Measurements from ENCODE around the gene CD9. TPM values are rescaled to one million over a fixed set of nuclear protein-coding genes. Genes with fewer than 3 reads are reported as not detected.
"Not testable (repeated sequence)": the region's sequence is repeated elsewhere in the genome, so short reads cannot be mapped to it uniquely, and the experiment has no call there.

CD9 gene
- 100 to 1,000 TPM; 139 to 304 (median 179) TPM for polyA plus RNA-seq (ENCODE audit: insufficient read length in 3 of 3)
- long read RNA-seq, donor 1, transcript CD9-207 (2 exons, 441 nt): minor isoform, 9 of 129 reads
- long read RNA-seq, donor 1, transcript CD9-201 (8 exons, 1,218 nt): major isoform, 44 of 129 reads
- long read RNA-seq, donor 1, partial matches to known transcripts: 73 of 129 reads
- long read RNA-seq, donor 1, other reads (novel, unspliced or antisense): 0 of 129 reads
- long read RNA-seq, donor 2, transcript CD9-201 (8 exons, 1,218 nt): major isoform, 33 of 67 reads
- long read RNA-seq, donor 2, transcript CD9-207 (2 exons, 441 nt): minor isoform, 8 of 67 reads
- long read RNA-seq, donor 2, partial matches to known transcripts: 23 of 67 reads
- long read RNA-seq, donor 2, other reads (novel, unspliced or antisense): 0 of 67 reads
- long read RNA-seq, donor 3, transcript CD9-207 (2 exons, 441 nt): minor isoform, 8 of 239 reads
- long read RNA-seq, donor 3, transcript CD9-201 (8 exons, 1,218 nt): major isoform, 103 of 239 reads
- long read RNA-seq, donor 3, partial matches to known transcripts: 124 of 239 reads
- long read RNA-seq, donor 3, other reads (novel, unspliced or antisense): 0 of 239 reads
- long read RNA-seq, donor 4, transcript CD9-207 (2 exons, 441 nt): minor isoform, 11 of 141 reads
- long read RNA-seq, donor 4, transcript CD9-201 (8 exons, 1,218 nt): major isoform, 46 of 141 reads
- long read RNA-seq, donor 4, partial matches to known transcripts: 81 of 141 reads
- long read RNA-seq, donor 4, other reads (novel, unspliced or antisense): 0 of 141 reads
- long read RNA-seq, donor 5: 0 reads
- long read RNA-seq, donor 6, transcript CD9-207 (2 exons, 441 nt): minor isoform, 10 of 120 reads
- long read RNA-seq, donor 6, transcript CD9-201 (8 exons, 1,218 nt): major isoform, 51 of 120 reads
- long read RNA-seq, donor 6, partial matches to known transcripts: 56 of 120 reads
- long read RNA-seq, donor 6, other reads (novel, unspliced or antisense): 0 of 120 reads
- long read RNA-seq, donor 7, transcript CD9-207 (2 exons, 441 nt): minor isoform, 11 of 150 reads
- long read RNA-seq, donor 7, transcript CD9-201 (8 exons, 1,218 nt): major isoform, 79 of 150 reads
- long read RNA-seq, donor 7, partial matches to known transcripts: 59 of 150 reads
- long read RNA-seq, donor 7, other reads (novel, unspliced or antisense): 0 of 150 reads
- long read RNA-seq, donor 8, transcript CD9-207 (2 exons, 441 nt): minor isoform, 10 of 294 reads
- long read RNA-seq, donor 8, transcript CD9-201 (8 exons, 1,218 nt): major isoform, 173 of 294 reads
- long read RNA-seq, donor 8, partial matches to known transcripts: 103 of 294 reads
- long read RNA-seq, donor 8, other reads (novel, unspliced or antisense): 0 of 294 reads
- long read RNA-seq, donor 9, transcript CD9-201 (8 exons, 1,218 nt): major isoform, 58 of 120 reads
- long read RNA-seq, donor 9, partial matches to known transcripts: 55 of 120 reads
- long read RNA-seq, donor 9, other reads (novel, unspliced or antisense): 0 of 120 reads
- long read RNA-seq, donor 10, transcript CD9-201 (8 exons, 1,218 nt): major isoform, 81 of 207 reads
- long read RNA-seq, donor 10, transcript CD9-207 (2 exons, 441 nt): minor isoform, 12 of 207 reads
- long read RNA-seq, donor 10, partial matches to known transcripts: 111 of 207 reads
- long read RNA-seq, donor 10, other reads (novel, unspliced or antisense): 0 of 207 reads
- long read RNA-seq, donor 11, transcript CD9-201 (8 exons, 1,218 nt): major isoform, 40 of 79 reads
- long read RNA-seq, donor 11, partial matches to known transcripts: 37 of 79 reads
- long read RNA-seq, donor 11, other reads (novel, unspliced or antisense): 0 of 79 reads
- long read RNA-seq, donor 12, transcript CD9-201 (8 exons, 1,218 nt): major isoform, 45 of 108 reads
- long read RNA-seq, donor 12, transcript CD9-207 (2 exons, 441 nt): minor isoform, 5 of 108 reads
- long read RNA-seq, donor 12, partial matches to known transcripts: 57 of 108 reads
- long read RNA-seq, donor 12, other reads (novel, unspliced or antisense): 0 of 108 reads
- long read RNA-seq, donor 13: 0 reads
- long read RNA-seq, donor 14, transcript CD9-207 (2 exons, 441 nt): minor isoform, 5 of 127 reads
- long read RNA-seq, donor 14, transcript CD9-201 (8 exons, 1,218 nt): major isoform, 51 of 127 reads
- long read RNA-seq, donor 14, partial matches to known transcripts: 69 of 127 reads
- long read RNA-seq, donor 14, other reads (novel, unspliced or antisense): 0 of 127 reads
- long read RNA-seq, donor 15, transcript CD9-201 (8 exons, 1,218 nt): major isoform, 20 of 62 reads
- long read RNA-seq, donor 15, partial matches to known transcripts: 39 of 62 reads
- long read RNA-seq, donor 15, other reads (novel, unspliced or antisense): 0 of 62 reads
- long read RNA-seq, donor 16, transcript CD9-201 (8 exons, 1,218 nt): major isoform, 155 of 459 reads
- long read RNA-seq, donor 16, transcript CD9-207 (2 exons, 441 nt): minor isoform, 10 of 459 reads
- long read RNA-seq, donor 16, partial matches to known transcripts: 292 of 459 reads
- long read RNA-seq, donor 16, other reads (novel, unspliced or antisense): 0 of 459 reads

GRCh38 chr12:6200256-6201212 is at the start of gene CD9:
Gene CD9 (plus strand): TSS chr12:6200400. CDS start chr12:6200500, 100 bp downstream.
- no peak for DNase-seq (ENCODE audit: extremely low read depth in 1 of 11, low read depth in 9 of 11, low spot score in 4 of 11)

- no peak for DNase-seq (ENCODE audit: extremely low read depth in 1 of 11, low read depth in 9 of 11, low spot score in 4 of 11)
Measured at GRCh38 chr12:6154730-6155459, 45.3 kb upstream of the CD9 start.

GRCh38 chr12:6157482-6157881 is 42.7 kb upstream of the CD9 start:
- DNase-seq (ENCODE audit: extremely low read depth in 1 of 11, low read depth in 9 of 11, low spot score in 4 of 11): no peak

- DNase-seq (ENCODE audit: extremely low read depth in 1 of 11, low read depth in 9 of 11, low spot score in 4 of 11): no peak
Measured at GRCh38 chr12:6158255-6158654, 41.9 kb upstream of the CD9 start.

GRCh38 chr12:6158749-6159148 is 41.5 kb upstream of the CD9 start:
- no peak for DNase-seq (ENCODE audit: extremely low read depth in 1 of 11, low read depth in 9 of 11, low spot score in 4 of 11)

GRCh38 chr12:6159166-6160011 is 40.8 kb upstream of the CD9 start:
- not testable (repeated sequence) for DNase-seq (ENCODE audit: extremely low read depth in 1 of 11, low read depth in 9 of 11, low spot score in 4 of 11)

- not testable (repeated sequence) for DNase-seq (ENCODE audit: extremely low read depth in 1 of 11, low read depth in 9 of 11, low spot score in 4 of 11)
Measured at GRCh38 chr12:6160049-6160649, 40.1 kb upstream of the CD9 start.

- DNase-seq (ENCODE audit: extremely low read depth in 1 of 11, low read depth in 9 of 11, low spot score in 4 of 11): no peak
Measured at GRCh38 chr12:6161124-6161882, 38.9 kb upstream of the CD9 start.

- DNase-seq (ENCODE audit: extremely low read depth in 1 of 11, low read depth in 9 of 11, low spot score in 4 of 11): no peak
Measured at GRCh38 chr12:6163416-6164060, 36.7 kb upstream of the CD9 start.

- no peak for DNase-seq (ENCODE audit: extremely low read depth in 1 of 11, low read depth in 9 of 11, low spot score in 4 of 11)
Measured at GRCh38 chr12:6165395-6165794, 34.8 kb upstream of the CD9 start.

- DNase-seq (ENCODE audit: extremely low read depth in 1 of 11, low read depth in 9 of 11, low spot score in 4 of 11): no peak
Measured at GRCh38 chr12:6166808-6167207, 33.4 kb upstream of the CD9 start.
